Gastroesophageal sphincter (tissue), 3 donors: Measurements from ENCODE around the gene DACH1.

Source experiments
- POLR2A ChIP-seq, 2 donors: fragments of 450-650 bp; IDR thresholded peaks; one replicate each; pipeline ENCODE4 v1.6.1; 2017; ENCODE audit warnings: antibody characterized with exemption in 2 of 2, mild to moderate bottlenecking in 2 of 2, moderate library complexity in 1 of 2
- TF ChIP-seq, protein P1 (sequence below), 4 experiments: fragments of 200-600 bp in 2 of 4; fragments of 450-650 bp in 2 of 4; sonication (generic) in 1 of 4; IDR thresholded peaks; one replicate each; pipeline ENCODE4 v1.5.1; 2017 to 2019; ENCODE audit warnings: antibody characterized with exemption in 4 of 4, mild to moderate bottlenecking in 2 of 4, moderate library complexity in 2 of 4

DNA sequence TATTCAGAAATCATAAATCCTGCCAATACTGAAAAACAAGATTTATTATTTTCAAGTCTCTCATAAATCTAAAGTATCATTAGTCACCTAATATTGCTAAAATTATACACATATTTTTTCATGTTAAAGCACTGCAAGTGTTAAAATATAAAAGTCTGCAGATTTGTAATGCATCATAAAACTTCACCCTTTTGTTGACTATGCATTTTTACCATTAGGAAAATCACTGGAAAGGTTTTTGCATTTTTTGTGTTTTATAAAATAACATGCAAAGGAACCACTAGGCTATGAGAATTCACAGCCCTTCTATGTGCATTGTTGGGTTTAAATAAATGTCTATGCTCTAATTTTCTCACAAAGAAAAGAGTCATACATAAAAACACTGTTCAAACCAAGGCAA, 407.3 kb downstream of the DACH1 start:
- TF ChIP-seq, protein P1, sequence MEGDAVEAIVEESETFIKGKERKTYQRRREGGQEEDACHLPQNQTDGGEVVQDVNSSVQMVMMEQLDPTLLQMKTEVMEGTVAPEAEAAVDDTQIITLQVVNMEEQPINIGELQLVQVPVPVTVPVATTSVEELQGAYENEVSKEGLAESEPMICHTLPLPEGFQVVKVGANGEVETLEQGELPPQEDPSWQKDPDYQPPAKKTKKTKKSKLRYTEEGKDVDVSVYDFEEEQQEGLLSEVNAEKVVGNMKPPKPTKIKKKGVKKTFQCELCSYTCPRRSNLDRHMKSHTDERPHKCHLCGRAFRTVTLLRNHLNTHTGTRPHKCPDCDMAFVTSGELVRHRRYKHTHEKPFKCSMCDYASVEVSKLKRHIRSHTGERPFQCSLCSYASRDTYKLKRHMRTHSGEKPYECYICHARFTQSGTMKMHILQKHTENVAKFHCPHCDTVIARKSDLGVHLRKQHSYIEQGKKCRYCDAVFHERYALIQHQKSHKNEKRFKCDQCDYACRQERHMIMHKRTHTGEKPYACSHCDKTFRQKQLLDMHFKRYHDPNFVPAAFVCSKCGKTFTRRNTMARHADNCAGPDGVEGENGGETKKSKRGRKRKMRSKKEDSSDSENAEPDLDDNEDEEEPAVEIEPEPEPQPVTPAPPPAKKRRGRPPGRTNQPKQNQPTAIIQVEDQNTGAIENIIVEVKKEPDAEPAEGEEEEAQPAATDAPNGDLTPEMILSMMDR (IDR thresholded peaks at IDR 0.05) = no peak
- TF ChIP-seq POLR2A (IDR thresholded peaks at IDR 0.05) = no peak
